Sigmoid colon (tissue), 4 donors: Measurements from ENCODE around the gene MAD1L1.

Experiments used
- CTCF ChIP-seq, 4 experiments: fragments of 450-650 bp in 3 of 4; fragments of 200-600 bp in 1 of 4; IDR thresholded peaks; one replicate each; pipeline ENCODE4 v1.5.1; 2016 to 2019; ENCODE audit warnings: antibody characterized with exemption in 4 of 4, mild to moderate bottlenecking in 3 of 4, moderate library complexity in 2 of 4
- EP300 ChIP-seq, 4 donors: sonication (generic); formaldehyde crosslinking; IDR thresholded peaks; one replicate each; pipeline ENCODE4 v1.6.1; 2017; ENCODE audit warnings: antibody characterized with exemption in 4 of 4
- POLR2A ChIP-seq, 2 donors: fragments of 450-650 bp; IDR thresholded peaks; one replicate each; pipeline ENCODE4 v1.6.1; 2016; ENCODE audit warnings: antibody characterized with exemption in 2 of 2, mild to moderate bottlenecking in 2 of 2, moderate library complexity in 2 of 2
- POLR2AphosphoS5 ChIP-seq, 4 donors: sonication (generic); formaldehyde crosslinking; IDR thresholded peaks; one replicate each; pipeline ENCODE4 v1.6.1; 2017; ENCODE audit warnings: antibody characterized with exemption in 4 of 4

DNA sequence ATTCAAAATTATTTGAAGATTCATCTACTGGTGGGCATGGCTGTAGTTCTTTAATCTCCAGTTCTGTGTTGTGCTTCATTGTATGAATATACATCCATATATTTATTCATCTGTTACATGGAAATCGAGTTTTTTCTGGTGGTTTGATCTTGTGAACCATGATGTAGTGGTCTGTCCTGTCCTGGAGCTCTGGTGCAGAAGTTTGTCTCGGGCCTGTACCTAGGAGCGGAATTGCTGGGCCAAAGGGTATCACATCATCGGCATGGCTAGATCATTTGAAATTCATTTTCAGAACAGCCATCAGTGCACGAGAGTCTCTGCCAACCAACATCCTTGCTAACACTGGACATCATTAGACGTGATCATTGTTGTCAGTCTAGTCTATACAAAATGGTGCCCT is 455.6 kb downstream of the MAD1L1 start:
- TF ChIP-seq CTCF (IDR thresholded peaks at IDR 0.05) (no peak), POLR2A (IDR thresholded peaks at IDR 0.05) (no peak), EP300 (IDR thresholded peaks at IDR 0.05) (no peak), POLR2AphosphoS5 (IDR thresholded peaks at IDR 0.05) (no peak)
